K562 (cell line): ENCODE measurements around the gene ACSL5. TPM values are rescaled to one million over a fixed set of nuclear protein-coding genes. Genes with fewer than 3 reads are reported as not detected.
"Not testable (repeated sequence)": the region's sequence is repeated elsewhere in the genome, so short reads cannot be mapped to it uniquely, and the experiment has no call there.

ENCODE experiments used
- ATAC-seq: fragments of 200-7000 bp; cut with Tn5 transposase; 3 replicates; pipeline ENCODE4 v1.9.1; 2020; ENCODE audit warnings: moderate library complexity
- BruUV-seq: library from RNA; stranded (reverse); fragments of 400-500 nt; replicated peaks from 2 replicates; lab custom pipeline; 2021; lab: Mats Ljungman, UMichigan
- CTCF ChIA-PET: fragments of 300-600 bp; formaldehyde crosslinking; extraction: SDS; loops from one replicate; lab custom pipeline; 2021; ENCODE audit warnings: low intra/inter-chr PET ratio; lab: Yijun Ruan, JAX
- POLR2A ChIA-PET: fragments of 300-600, 350-650 bp; sonication (Branson Sonifier 250); formaldehyde crosslinking; extraction: SDS; loops from one replicate; lab custom pipeline; 2021; ENCODE audit warnings: antibody characterized with exemption, inconsistent platforms; lab: Yijun Ruan, JAX
- DNase-seq, 4 experiments: peaks; one replicate each; pipeline versions ENCODE4 v3.0.0 to v3.0.0-alpha.2; 2011 to 2018; ENCODE audit warnings: low spot score in 3 of 4, mixed read lengths in 3 of 4; ENCODE audit errors: extremely low read depth in 1 of 4
- FAIRE-seq: peaks from 2 replicates; lab custom pipeline; 2011; peaks lifted over from hg19 to GRCh38; lab: Jason Lieb, UNC
- H2AFZ ChIP-seq: 2 replicates; pipeline ENCODE4 v1.6.0; 2011; ENCODE audit warnings: low read depth, low read length, control low read depth, inconsistent platforms
- H3K27ac ChIP-seq: fragments of 200-600 bp; 3 replicates; pipeline ENCODE4 v1.8.0; 2011; ENCODE audit warnings: low read depth, mild to moderate bottlenecking, control low read depth, inconsistent platforms, low read length, moderate library complexity, mixed read lengths; ENCODE audit errors: extremely low read depth
- H3K27me3 ChIP-seq, 2 experiments: fragments of 300-600 bp in 1 of 2; 2 replicates in 1 of 2; 3 replicates in 1 of 2; pipeline versions ENCODE4 v1.6.0 to v1.8.0; 2011; ENCODE audit warnings: inconsistent platforms in 2 of 2, low read length in 2 of 2, mild to moderate bottlenecking in 1 of 2, mixed read lengths in 1 of 2, moderate library complexity in 1 of 2; ENCODE audit not compliant: control insufficient read depth in 2 of 2, insufficient read depth in 2 of 2
- H3K36me3 ChIP-seq: fragments of 300-600 bp; 3 replicates; pipeline ENCODE4 v1.8.0; 2011; ENCODE audit warnings: mild to moderate bottlenecking, low read length, inconsistent platforms; ENCODE audit not compliant: control insufficient read depth, insufficient read depth
- H3K4me1 ChIP-seq, 2 experiments: fragments of 200-600 bp in 1 of 2; replicated peaks in 1 of 2; 2 replicates in 1 of 2; 3 replicates in 1 of 2; pipeline versions ENCODE4 v1.5.1 to v1.8.0; 2011; ENCODE audit warnings: inconsistent platforms in 2 of 2, low read length in 2 of 2, mild to moderate bottlenecking in 1 of 2, mixed read lengths in 1 of 2, moderate library complexity in 1 of 2; ENCODE audit not compliant: control insufficient read depth in 2 of 2, insufficient read depth in 2 of 2
- H3K4me2 ChIP-seq: 2 replicates; pipeline ENCODE4 v1.6.1; 2011; ENCODE audit warnings: low read length, control low read depth, inconsistent platforms, mixed read lengths; ENCODE audit not compliant: insufficient read depth
- H3K4me3 ChIP-seq: fragments of 200-600 bp; sonication (generic), shearing (Covaris generic); 2 replicates; pipeline ENCODE4 v1.5.1; 2016; ENCODE audit warnings: control low read depth, inconsistent platforms
- H3K79me2 ChIP-seq: fragments of 200-600 bp; 3 replicates; pipeline ENCODE4 v1.8.0; 2011; ENCODE audit warnings: low read length, inconsistent platforms; ENCODE audit not compliant: control insufficient read depth, insufficient read depth
- H3K9ac ChIP-seq, 2 experiments: 2 replicates each; pipeline versions ENCODE4 v1.6.0 to v1.6.1; 2011; ENCODE audit warnings: low read depth in 2 of 2, low read length in 2 of 2, control low read depth in 1 of 2, inconsistent platforms in 1 of 2, mild to moderate bottlenecking in 1 of 2, mixed read lengths in 1 of 2; ENCODE audit not compliant: insufficient read depth in 1 of 2
- H3K9me1 ChIP-seq: one replicate; pipeline ENCODE4 v1.6.0; 2011; ENCODE audit warnings: inconsistent platforms, mild to moderate bottlenecking, low read length, moderate library complexity; ENCODE audit not compliant: control insufficient read depth, insufficient read depth
- H3K9me3 ChIP-seq: replicated peaks from 2 replicates; pipeline ENCODE4 v1.5.1; 2011; ENCODE audit warnings: low read depth, low read length, inconsistent platforms; ENCODE audit not compliant: control insufficient read depth, insufficient read depth
- H4K20me1 ChIP-seq: replicated peaks from 2 replicates; pipeline ENCODE4 v1.6.1; 2011; ENCODE audit warnings: low read length, inconsistent platforms, mixed read lengths; ENCODE audit not compliant: control insufficient read depth, insufficient read depth
- CHD4 ChIP-seq: fragments of 200-600 bp; sonication (generic); IDR thresholded peaks from 3 replicates; pipeline ENCODE4 v1.6.1; 2012; ENCODE audit warnings: low read depth, mild to moderate bottlenecking, mixed read lengths, low read length, inconsistent platforms; ENCODE audit not compliant: insufficient read depth, insufficient replicate concordance, poor library complexity, severe bottlenecking
- ELF4 ChIP-seq: fragments of 450-650 bp; formaldehyde crosslinking; IDR thresholded peaks from 2 replicates; pipeline ENCODE4 v1.4.0; 2022; ENCODE audit warnings: missing genetic modification characterization
- FOXJ2 ChIP-seq: fragments of 200-800 bp; sonication (Bioruptor generic); IDR thresholded peaks from 2 replicates; pipeline ENCODE4 v1.6.1; 2016; ENCODE audit warnings: missing genetic modification characterization, missing compliant biosample characterization
- HLTF ChIP-seq: fragments of 450-650 bp; IDR thresholded peaks from 2 replicates; pipeline ENCODE4 v1.6.1; 2016
- JUNB ChIP-seq: fragments of 450-650 bp; formaldehyde crosslinking; conservative IDR thresholded peaks from 2 replicates; pipeline ENCODE4 v1.4.0; 2020; ENCODE audit warnings: mild to moderate bottlenecking
- KDM5B ChIP-seq: fragments of 200-600 bp; sonication (generic); IDR thresholded peaks from 2 replicates; pipeline ENCODE4 v1.6.1; 2012; ENCODE audit warnings: low read depth, mild to moderate bottlenecking, moderate library complexity, low read length, control low read depth, inconsistent platforms; ENCODE audit not compliant: insufficient replicate concordance
- SNIP1 ChIP-seq: fragments of 450-650 bp; IDR thresholded peaks from 2 replicates; pipeline ENCODE4 v1.7.1; 2017; ENCODE audit warnings: low read depth, mild to moderate bottlenecking
- XRCC5 ChIP-seq: fragments of 200-400 bp; formaldehyde crosslinking; IDR thresholded peaks from 2 replicates; pipeline ENCODE4 v1.6.1; 2017; ENCODE audit warnings: low read depth, mild to moderate bottlenecking, low read length
- ZBTB49 ChIP-seq: sonication (generic); formaldehyde crosslinking; IDR thresholded peaks from 2 replicates; pipeline ENCODE4 v1.8.0; 2022; ENCODE audit warnings: missing genetic modification reagents, mild to moderate bottlenecking, borderline replicate concordance
- WGBS: fragments of 100-300 bp; shearing (Covaris generic); methylation state at CpG from one replicate; pipeline ENCODE4 v1.1.6; 2016; ENCODE audit warnings: low coverage, mixed read lengths; ENCODE audit not compliant: insufficient coverage; ENCODE audit errors: missing lambda C conversion rate; 5-methylcytosine and 5-hydroxymethylcytosine counted together
- in situ Hi-C: fragments of 300-500 bp; cut with MboI; formaldehyde crosslinking; loops from 4 replicates; pipeline ENCODE4 v1.15.0; 2018; ENCODE audit warnings: inconsistent platforms, mixed read lengths
- intact Hi-C: fragments of 100-400 bp; cut with micrococcal nuclease; formaldehyde crosslinking; loops from 2 replicates; pipeline ENCODE4 v1.14.2; 2022
- polyA plus RNA-seq, 8 experiments: library from polyadenylated mRNA; depleted of rRNA in 4 of 8; stranded (reverse) in 5 of 8; unstranded in 3 of 8; fragments of >200 nt; fragmentation: Nextera tagmentation in 2 of 8; fragmentation: Illumina TruSeq in 1 of 8; extraction: Ambion mirVana in 2 of 8; extraction: Trizol in 1 of 8; gene quantifications; 2 replicates each; pipeline versions ENCODE4 v1.2.1 to v1.2.3, GENCODE V29; 2011 to 2014; ENCODE audit warnings: inconsistent platforms in 1 of 8, missing spikeins in 1 of 8
- total RNA-seq, 7 experiments: library from RNA; depleted of rRNA in 6 of 7; stranded (reverse); fragments of >200 nt in 6 of 7; fragmentation: Illumina TruSeq in 2 of 7; extraction: Trizol in 2 of 7; gene quantifications; 2 replicates each; pipeline versions ENCODE4 v1.2.1 to v1.2.3, GENCODE V29; 2011 to 2021; ENCODE audit warnings: low replicate concordance in 1 of 7

Gene ACSL5
- total and polyA plus RNA-seq, 9 of the 15 experiments (the other 6 are each of a cell fraction or from before 2014, with no cell fraction given): 0.19 to 1.4 (median 0.55) TPM

DNA sequence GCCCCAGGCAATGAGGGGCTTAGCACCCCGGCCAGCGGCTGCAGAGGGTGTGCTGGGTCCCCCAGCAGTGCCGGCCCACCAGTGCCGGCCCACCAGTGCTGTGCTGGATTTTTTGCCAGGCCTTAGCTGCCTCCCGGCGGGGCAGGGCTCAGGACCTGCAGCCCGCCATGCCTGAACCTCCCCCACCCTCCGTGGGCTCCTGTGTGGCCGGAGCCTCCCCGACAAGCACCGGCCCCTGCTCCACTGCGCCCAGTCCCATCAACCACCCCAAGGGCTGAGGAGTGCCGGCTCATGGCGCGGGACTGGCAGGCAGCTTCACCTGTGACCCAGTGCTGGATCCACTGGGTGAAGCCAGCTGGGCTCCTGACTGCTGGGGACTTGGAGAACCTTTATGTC, 3.5 kb upstream of the ACSL5 start:
- H3K4me1 ChIP-seq: no peaks in the 10 kb centered on the region; a peak in 2 of 5 replicates
- H3K36me3 ChIP-seq: no peaks in the 10 kb centered on the region
- no peaks in the 10 kb centered on the region for H3K9me1 ChIP-seq
- TF ChIP-seq ZBTB49 (CRISPR knock-in tag) (no peak), XRCC5 (no peak), SNIP1 (no peak), CHD4 (no peak), HLTF (no peak), ELF4 (CRISPR knock-in tag) (no peak), KDM5B (no peak), FOXJ2 (tag) (no peak), JUNB (CRISPR knock-in tag) (no peak)
- DNase-seq: no peak
- FAIRE-seq: no peak
- no peak overlapping the region for H3K4me3 ChIP-seq
- H3K9me3 ChIP-seq: no peaks in the 10 kb centered on the region
- no TSS peak for BruUV-seq
- in situ Hi-C loops: no loop called here
- POLR2A ChIA-PET: no interaction called here
- H3K27me3 ChIP-seq: peaks cover 0 to 7% of the 10 kb centered on the region in 2 experiments; a peak in 1 of 5 replicates
- no peaks in the 10 kb centered on the region for H3K79me2 ChIP-seq
- no peak overlapping the region for H2AFZ ChIP-seq
- no peak overlapping the region for H3K9ac ChIP-seq
- no peak overlapping the region for H3K4me2 ChIP-seq
- intact Hi-C loops: no loop called here
- no peak overlapping the region for H3K27ac ChIP-seq
- 72% methylated on average over 7 of the region's 15 CpGs for WGBS
- no peak for ATAC-seq
- H4K20me1 ChIP-seq: no peaks in the 10 kb centered on the region
- CTCF ChIA-PET: no interaction called here

- H3K36me3 ChIP-seq, H3K4me3 ChIP-seq, H3K79me2 ChIP-seq, in situ Hi-C loops, CTCF ChIA-PET, FAIRE-seq, H3K9me1 ChIP-seq, H3K27me3 ChIP-seq, H3K4me1 ChIP-seq, POLR2A ChIA-PET, H3K9me3 ChIP-seq, H2AFZ ChIP-seq, H4K20me1 ChIP-seq, intact Hi-C loops, H3K9ac ChIP-seq, DNase-seq, H3K27ac ChIP-seq, H3K4me2 ChIP-seq, BruUV-seq, ATAC-seq: not testable (repeated sequence)
- WGBS: 32% methylated on average over 9 of the region's 13 CpGs
Measured at GRCh38 chr10:112371326-112371725, 2.6 kb upstream of the ACSL5 start.
